ENCODE data around the gene ADGB.
"Not testable (repeated sequence)": the region's sequence is repeated elsewhere in the genome, so short reads cannot be mapped to it uniquely, and the experiment has no call there.

GRCh38 chr6:146568619-146569018 is 30.2 kb upstream of the ADGB start:
- not testable (repeated sequence) for TF ChIP-seq CTCF (conservative IDR thresholded peaks at IDR 0.05; ENCODE audit: low read length); EZH2phosphoT487 (IDR thresholded peaks at IDR 0.05; ENCODE audit: borderline replicate concordance, low read depth, low read length)

All from OCI-LY7 (cell line).